Adipose tissue (tissue), 3 donors: ENCODE results near the gene ARL5A. TPM values are rescaled to one million over a fixed set of nuclear protein-coding genes. Genes with fewer than 3 reads are reported as not detected.
"Not testable (repeated sequence)": the region's sequence is repeated elsewhere in the genome, so short reads cannot be mapped to it uniquely, and the experiment has no call there.

Experiments
- H3K27ac ChIP-seq: one replicate; pipeline ENCODE4 v1.5.1; 2013; ENCODE audit warnings: low read depth, low read length
- WGBS, 3 donors: extraction: QIAGEN DNeasy Blood & Tissue Kit; methylation state at CpG; one replicate each; pipeline ENCODE4 v1.1.7; 2013; 5-methylcytosine and 5-hydroxymethylcytosine counted together
- polyA plus RNA-seq, 3 donors: library from polyadenylated mRNA; stranded (reverse); fragments of 200-250 nt; gene quantifications; one replicate each; pipeline ENCODE4 v1.2.3, GENCODE V29; 2013
- donor health status: healthy with polysubstance abuse.
- donor health status: Bipolar disorder and iron deficiency.
- donor health status: healthy.

ARL5A gene
- polyA plus RNA-seq, 3 donors, result 7.4 to 24.0 (median 15.7) TPM

DNA sequence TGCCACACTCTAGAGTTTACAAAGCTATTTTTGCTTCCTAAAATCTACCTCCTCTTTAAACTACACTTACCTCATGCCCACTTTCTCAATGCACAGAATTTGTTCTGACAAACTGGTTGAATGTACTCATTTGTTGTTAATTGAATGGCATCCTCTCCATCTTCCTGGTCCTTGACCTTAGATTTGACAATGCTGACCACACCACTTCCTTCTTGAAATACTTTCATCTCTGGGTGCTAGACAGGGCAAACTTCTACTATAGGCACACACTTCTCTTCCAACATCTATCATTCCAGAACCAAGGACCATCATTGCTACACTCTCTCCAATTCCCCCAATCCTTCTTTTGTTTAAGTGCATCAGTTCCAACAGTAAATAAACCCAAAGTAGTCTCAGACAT lies 22.3 kb downstream of the ARL5A start:
- no peak overlapping the region for H3K27ac ChIP-seq

DNA sequence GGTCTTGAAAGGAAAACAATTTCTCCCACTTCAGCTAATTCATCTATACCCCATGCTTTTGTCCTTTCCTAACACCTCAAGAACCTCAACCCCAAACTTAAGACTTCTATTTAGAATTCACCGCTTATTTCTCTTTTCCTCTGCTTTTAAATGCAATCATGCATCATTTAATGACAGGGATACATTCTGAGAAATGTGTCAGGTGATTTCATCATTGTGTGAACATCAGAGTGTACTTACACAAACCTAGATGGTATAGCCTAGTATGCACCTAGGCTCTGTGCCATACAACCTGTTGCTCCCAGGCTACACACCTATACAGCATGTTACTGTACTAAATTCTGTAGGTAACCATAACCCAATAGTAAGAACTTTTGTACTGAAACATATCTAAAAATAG lies 22.9 kb downstream of the ARL5A start:
- H3K27ac ChIP-seq, result no peak overlapping the region
- 95 to 100% (median 97%) methylated on average over 1 of the region's 1 CpG for WGBS, 3 donors

DNA sequence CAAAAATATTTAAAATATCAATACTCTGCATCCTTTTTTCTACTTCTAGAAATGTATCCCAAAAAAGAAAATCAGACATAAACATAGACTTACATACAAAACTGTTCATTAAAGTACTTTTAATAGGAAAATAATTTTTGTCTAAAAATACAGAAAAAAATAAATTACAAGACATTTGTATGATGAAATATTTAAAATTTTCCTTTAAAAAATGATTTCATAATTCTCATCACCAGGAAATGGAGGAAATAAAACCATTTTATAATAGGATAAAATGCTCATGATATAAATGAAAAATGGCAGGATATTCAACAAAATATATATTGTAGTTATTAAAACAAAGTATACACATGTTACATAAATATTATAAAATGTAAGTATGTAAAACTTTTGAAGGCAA lies 24.4 kb downstream of the ARL5A start:
- H3K27ac ChIP-seq, result no peak overlapping the region

DNA sequence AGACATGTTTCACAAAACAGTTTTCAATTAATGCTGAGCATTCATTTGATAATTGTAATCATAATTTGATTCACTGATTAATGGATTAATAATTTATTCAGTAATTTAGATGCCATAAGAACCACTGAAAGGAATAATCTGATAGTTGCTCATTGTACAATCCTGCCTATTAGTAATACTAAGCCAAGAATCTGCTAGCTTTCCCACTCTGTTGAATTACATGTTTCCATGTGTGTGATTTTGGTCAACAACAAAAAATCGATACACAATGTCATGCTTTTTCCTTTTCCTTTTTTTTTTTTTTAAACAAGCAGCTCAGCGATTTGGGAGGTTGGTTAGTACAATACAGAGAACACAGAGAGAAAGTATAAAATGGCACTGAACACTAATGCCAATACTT lies 25.9 kb downstream of the ARL5A start:
- no peak overlapping the region for H3K27ac ChIP-seq
- WGBS, 3 donors, result 52 to 92% (median 88%) methylated on average over 2 of the region's 2 CpGs

DNA sequence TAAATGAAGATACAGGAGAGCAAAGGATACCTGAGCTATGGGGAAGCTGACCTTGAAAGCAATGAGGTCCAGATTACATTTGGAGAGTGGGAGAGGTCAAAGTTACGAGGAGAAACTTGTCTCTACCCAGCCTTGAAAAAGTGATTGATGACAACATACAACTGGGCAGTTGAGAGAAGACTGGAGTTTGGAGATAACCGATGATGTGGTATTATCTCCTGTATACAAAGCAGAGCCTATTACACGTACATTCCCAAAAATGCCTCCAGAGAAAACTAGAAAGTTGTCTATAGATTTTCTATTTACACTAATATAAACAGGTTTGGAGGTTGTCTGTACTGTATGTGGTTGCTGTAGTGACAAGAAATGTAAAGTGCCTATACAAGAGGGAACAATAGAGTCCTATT lies 28.3 kb downstream of the ARL5A start:
- 79 to 95% (median 89%) methylated on average over 3 of the region's 3 CpGs for WGBS, 3 donors
- no peak overlapping the region for H3K27ac ChIP-seq

DNA sequence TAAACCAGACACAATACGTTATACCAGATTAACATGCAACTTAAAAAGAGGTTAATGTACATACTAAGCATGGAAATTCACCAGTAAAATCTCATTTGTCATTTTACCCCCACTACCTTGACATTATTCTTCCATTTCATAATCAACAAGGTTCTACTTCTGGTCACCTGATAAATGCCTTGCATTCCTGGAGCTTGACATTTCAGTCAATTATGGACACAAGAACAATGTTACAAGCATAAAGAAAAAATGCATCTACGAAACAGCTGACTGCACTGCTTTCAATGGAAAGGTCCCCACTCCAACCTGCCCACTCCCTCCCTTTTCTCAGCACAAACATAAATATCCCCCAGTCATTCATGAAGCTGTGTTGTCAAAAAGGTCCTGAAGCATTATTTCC lies 31.4 kb downstream of the ARL5A start:
- 91 to 99% (median 98%) methylated on average over 2 of the region's 2 CpGs for WGBS, 3 donors
- no peak overlapping the region for H3K27ac ChIP-seq

DNA sequence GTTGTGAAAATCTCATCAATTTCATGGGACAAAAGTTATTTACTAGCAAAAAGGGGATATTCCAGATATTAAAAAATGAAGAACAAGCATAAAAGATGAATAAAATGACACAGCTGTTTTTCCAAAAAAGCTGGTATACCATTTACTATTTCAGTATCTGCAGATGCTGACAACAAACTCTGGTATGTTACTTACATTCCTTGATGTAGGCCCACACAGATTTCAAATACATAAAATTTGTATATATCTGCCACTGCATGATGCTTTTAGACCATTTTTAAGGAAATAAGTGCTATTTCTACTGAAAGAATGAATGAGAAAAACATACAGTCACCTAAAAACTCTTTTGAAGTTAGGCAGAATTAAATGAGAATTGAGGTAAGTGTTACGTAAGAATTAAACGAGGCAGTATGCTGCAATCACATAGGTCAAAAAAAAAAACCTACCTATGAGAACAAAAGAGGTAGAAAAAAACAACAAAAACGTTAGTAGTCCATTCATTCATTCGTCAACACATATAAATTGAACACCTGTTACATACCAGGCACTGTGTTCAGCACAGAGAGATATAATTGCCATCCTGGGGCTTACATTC lies 32.5 kb downstream of the ARL5A start:
- 73 to 74% (median 73%) methylated on average over 4 of the region's 4 CpGs for WGBS, 3 donors
- no peak overlapping the region for H3K27ac ChIP-seq

DNA sequence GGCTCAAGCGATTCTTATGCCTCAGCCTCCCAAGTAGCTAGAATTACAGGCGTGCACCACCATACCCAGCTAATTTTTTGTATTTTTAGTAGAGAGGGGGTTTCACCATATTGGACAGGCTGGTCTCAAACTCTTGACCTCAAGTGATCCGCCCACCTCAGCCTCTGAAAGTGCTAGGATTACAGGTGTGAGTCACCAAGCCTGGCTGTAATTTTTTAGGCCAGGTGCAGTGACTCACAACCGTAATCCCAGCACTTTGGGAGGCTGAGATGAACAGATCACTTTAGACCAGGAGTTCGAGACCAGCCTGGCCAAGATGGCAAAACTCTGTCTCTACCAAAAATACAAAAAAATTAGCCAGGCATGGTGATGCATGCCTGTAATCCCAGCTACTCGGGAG lies 33.8 kb downstream of the ARL5A start:
- WGBS, 3 donors, result 97 to 100% (median 99%) methylated on average over 6 of the region's 6 CpGs

DNA sequence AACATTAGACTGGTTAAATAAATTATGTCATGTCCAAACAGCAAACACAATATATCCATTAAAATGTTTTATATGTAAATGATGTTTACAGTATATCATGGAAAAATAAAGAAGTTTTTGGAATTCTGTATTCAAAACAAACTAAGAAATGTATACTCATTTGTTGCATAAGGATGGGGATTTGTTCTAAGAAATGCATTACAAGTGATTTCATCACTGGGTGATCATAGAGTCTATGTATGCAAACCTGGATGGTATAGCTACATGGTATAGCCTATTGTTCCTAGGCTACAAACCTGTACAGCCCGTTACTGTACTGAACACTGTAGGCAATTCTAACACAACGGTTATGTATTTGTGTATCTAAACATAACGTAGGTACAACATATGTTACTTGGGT lies 35.1 kb downstream of the ARL5A start:
- H3K27ac ChIP-seq, result no peak overlapping the region
- 93 to 96% (median 95%) methylated on average over 3 of the region's 3 CpGs for WGBS, 3 donors

More for the DNA sequence above, 33.8 kb downstream of the ARL5A start:
- H3K27ac ChIP-seq, result not testable (repeated sequence)

DNA sequence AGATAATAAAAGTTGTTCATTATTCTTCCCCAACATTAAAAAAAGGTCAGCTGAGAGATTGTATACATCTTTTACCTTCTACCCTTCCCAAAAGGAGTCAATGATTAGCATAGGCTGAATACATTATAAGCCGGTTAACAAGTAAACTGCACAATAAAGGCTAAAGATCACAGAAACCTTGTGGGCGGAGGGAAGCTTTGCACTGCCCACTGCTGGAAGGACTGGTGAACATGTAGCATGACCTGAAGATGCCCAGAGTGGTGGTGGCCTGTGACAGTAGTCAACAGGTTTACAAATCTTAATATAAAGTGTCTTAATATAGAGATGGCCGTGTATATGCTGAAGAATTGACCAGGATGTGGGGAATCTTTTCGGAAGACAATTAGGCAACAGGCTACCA lies 35.6 kb downstream of the ARL5A start:
- H3K27ac ChIP-seq, result no peak overlapping the region
- 96 to 98% (median 96%) methylated on average over 4 of the region's 4 CpGs for WGBS, 3 donors

DNA sequence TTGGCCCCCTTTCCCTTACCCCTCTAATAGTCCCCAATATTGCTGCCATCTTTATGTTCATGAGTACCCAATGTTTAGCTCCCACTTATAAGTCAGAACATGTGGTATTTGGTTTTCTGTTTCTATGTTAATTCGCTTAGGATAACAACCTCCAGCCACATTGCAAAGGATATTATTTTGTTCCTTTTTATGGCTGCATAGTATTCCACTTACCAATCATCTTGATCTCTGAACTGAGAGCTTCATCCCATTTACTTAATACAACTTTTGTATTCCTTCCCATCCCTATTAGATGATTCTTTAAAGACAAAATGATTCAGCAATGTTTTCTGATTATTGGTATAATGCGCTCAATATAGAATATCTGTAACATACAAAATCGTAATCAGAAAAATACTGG lies 36.7 kb downstream of the ARL5A start:
- H3K27ac ChIP-seq, result no peak overlapping the region
- 98 to 99% (median 99%) methylated on average over 3 of the region's 3 CpGs for WGBS, 3 donors

DNA sequence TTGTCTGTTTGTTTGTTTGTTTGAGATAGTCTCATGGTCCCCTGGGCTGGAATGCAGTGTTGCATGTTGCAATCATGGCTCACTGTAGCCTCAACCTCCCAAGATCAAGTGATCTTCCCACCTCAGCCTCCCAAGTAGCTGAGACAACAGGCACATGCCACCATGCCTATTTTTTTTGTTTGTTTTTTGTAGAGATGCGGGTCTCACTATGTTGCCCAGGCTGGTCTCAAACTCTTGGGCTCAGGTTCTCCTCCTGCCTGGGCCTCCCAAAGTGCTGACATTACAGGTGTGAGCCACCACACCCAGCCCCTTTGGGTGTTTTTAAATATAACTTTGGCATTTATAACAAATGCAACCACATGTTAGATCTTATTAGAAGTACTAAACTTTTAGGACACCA lies 37.5 kb downstream of the ARL5A start:
- no peak overlapping the region for H3K27ac ChIP-seq
- WGBS, 3 donors, result 97 to 100% (median 100%) methylated on average over 1 of the region's 1 CpG

DNA sequence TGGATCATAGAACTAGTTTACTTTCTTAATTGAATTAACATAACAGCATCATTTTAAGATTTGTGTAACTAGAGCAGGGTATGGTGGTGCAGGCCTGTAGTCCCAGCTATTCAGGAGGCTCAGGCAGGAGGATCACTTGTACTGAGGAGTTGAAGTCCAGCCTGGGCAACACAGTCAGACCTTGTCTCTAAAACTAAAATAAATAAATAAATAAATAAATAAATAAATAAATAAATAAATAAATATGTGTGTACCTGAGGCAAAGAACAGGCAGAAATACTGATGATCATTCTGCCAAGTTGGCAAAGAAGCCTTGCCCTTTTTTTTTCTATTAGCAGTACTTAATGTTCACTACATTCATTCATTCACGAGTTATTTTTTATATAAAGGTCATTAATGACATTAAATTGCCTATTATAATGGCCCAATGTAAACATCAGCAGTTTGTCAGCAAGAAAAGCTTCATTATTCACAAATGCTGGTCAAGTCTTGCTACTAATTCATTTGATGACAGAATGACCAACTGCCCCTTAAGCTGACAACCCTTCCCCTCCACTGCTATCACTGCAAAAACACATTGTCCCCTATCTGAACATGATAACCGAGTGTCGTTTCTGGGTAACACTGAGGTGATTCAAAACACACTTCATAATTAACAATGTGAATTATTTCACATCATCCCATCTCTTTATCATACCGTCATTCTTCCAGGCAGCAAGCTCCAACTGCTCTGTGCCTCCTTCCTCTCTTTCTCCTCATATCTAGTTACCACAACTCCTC lies 39.0 kb downstream of the ARL5A start:
- H3K27ac ChIP-seq, result no peak overlapping the region
- WGBS, 3 donors, result 88 to 98% (median 96%) methylated on average over 4 of the region's 4 CpGs

DNA sequence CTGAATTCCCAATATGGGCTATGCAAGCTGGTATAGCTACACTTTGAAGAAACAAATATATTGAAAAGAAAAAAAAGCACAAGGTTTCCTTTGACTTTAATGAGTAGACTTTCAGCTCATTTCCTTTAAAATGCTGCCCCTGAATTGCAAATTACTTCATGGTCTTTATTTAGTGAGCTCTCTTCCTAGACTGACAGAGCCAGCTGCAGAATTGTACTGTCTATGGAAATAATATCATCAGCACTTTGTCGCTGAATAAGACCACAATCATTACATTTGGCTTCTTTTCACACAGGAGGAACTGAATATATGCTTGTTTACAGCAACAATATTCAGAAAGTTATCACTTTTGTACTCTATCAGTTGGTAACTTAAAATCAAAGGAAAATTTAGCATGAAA lies 41.7 kb downstream of the ARL5A start:
- WGBS, 3 donors, result 86 to 89% (median 86%) methylated on average over 1 of the region's 1 CpG
- H3K27ac ChIP-seq, result no peak overlapping the region

DNA sequence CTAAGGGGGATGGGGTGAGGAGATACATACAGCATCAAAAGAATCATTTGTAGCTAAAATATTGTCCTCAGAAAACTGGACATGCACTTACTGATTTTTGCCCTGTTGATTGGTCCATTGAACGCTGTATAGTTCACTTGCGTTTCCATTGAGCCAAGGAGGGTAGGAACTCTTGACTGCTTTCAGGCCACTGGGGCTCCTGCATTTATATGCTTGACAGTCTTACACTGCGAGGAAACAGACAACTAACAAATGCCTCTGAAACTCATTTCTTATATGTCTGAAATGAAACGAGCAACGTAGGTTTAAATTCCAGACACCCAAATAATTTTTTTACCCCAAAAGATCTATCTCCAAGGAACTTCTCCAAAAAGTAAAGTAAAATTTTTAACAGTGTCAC lies 42.1 kb downstream of the ARL5A start:
- no peak overlapping the region for H3K27ac ChIP-seq
- WGBS, 3 donors, result 95 to 98% (median 97%) methylated on average over 5 of the region's 5 CpGs

DNA sequence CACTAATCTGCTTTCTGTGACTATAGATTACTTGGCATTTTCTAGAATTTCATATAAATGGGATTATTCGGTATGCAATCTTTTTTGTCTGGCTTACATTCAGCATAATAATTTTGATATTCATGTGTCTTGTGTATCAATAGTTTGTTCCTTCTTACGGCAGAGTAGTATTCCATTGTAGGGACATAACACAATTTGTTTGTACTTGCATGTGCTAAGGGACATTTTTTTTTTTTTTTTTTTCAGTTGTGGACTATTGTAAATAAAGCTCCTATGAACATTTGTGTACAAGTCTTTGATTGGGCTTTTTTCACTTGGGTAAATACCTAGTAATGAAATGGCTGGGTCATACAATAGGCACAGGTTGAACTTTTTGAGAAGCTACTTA lies 45.1 kb downstream of the ARL5A start:
- H3K27ac ChIP-seq, result no peak overlapping the region
- 97 to 98% (median 97%) methylated on average over 2 of the region's 2 CpGs for WGBS, 3 donors

DNA sequence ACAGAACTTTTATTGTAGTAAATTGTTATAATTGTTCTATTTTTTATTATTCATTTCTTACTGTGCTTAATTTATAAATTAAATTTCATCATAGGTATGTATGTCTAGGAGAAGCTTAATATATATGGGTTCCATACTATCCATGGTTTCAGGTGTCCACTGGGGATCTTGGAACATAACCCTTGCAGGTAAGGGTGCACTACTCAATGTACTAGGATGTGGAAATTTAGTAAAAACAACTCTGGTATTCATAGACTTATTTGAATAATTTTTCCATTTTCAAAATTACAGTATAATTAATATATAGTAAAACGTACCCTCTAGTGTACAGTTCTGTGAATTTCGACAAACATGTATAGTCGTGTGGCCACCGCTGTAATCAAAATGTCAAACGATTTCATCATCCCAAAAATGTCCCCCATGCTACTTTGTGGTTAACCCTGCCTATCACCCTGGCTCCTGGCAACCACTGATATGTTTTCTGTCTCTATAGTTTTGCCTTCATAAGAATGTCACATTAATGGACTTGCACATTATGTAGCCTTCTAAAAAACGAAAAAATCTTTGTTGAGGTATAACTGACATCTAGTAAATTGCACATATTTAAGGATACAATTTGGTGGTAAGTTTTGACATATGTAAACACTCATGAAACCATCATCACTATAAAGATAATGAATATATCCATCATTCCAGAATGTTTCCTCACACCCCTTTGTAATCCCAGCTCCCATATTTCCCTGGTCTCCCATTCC lies 45.7 kb downstream of the ARL5A start:
- H3K27ac ChIP-seq, result no peak overlapping the region
- 81 to 92% (median 86%) methylated on average over 6 of the region's 6 CpGs for WGBS, 3 donors

DNA sequence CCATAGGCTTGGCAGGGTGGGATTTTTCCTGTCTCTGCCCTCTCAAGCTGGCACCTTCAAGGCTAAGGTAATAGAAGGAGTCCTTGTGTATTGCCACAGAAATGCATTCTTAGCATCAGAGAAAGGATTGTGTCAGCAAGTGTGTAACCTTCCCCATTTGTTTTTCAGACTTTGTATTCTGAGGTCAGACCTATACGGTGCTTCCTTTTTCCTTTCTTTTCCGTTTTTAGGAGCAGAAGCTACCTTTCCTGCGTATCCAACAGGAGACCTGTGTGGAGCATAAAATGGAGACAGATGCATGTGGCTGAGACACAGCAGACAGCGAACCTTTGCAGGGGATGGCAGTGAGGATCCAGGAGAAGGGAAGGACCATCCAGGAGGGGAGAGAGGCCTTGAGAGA lies 46.6 kb downstream of the ARL5A start:
- no peak overlapping the region for H3K27ac ChIP-seq
- 86 to 89% (median 87%) methylated on average over 4 of the region's 4 CpGs for WGBS, 3 donors

DNA sequence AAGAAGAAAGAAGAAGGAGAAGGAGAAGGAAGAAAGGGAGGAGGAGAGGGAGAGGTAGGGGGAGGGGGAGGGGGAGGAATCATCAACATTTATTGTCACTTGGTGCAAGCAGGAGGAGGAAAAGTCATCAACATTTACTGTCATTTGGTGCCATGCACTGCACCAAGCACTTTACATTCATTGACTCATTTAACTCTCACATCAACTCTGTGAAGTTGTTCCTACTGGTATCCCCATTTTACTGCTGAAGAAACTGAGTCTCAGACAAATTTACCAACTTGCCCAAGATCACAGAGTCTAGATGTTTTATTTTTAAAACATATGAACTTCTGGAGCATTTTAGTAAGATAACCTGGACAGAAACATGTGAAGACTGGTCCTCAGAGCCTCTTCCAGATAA lies 47.3 kb downstream of the ARL5A start:
- H3K27ac ChIP-seq, result no peak overlapping the region

DNA sequence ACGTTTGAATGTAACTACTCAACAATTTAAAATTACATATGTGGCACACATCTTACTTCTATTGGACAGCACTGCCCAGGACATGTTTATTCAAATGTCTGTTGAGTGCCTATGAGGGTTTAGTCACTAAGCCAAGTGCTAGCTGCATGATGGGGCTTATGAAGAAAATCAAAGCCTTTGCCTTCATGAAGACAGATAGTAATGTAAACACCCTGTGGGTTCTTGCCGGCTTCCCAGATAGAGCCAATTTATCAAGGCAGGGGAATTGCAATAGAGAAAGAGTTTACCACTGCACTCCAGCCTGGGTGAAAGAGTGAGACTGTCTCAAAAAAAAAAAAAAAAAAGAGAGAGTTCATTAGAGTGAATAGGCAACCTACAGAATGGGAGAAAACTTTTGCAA lies 50.3 kb downstream of the ARL5A start:
- no peak overlapping the region for H3K27ac ChIP-seq
- 73 to 80% (median 80%) methylated on average over 2 of the region's 2 CpGs for WGBS, 3 donors
